Nucleus accumbens (tissue), 56 donors: ENCODE measurements around the gene ZNF687.

Experiments
- DNase-seq, 56 donors: peaks; one replicate each; lab custom pipeline; 2025; lab: John Stamatoyannopoulos, UW

ZNF687 gene

DNA sequence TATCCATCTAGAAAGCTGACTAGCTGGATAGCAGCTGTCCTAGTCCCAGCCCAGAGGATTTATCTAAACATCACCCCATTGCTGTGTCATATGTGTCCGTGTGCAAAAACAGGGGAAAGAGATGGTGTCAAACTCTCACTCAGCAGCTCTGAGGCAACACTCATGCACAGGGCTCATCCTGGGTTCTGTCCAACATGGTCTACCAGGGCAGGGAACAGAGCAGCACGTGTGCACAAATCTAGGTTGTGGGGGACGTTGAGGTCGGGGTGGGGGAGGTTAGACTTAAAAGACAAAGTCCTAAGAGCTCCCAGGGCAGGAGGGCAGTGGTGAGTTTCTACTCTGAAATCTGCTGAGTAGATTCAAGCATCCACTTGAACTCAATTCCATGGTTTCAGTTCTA lies 28.9 kb downstream of the ZNF687 start:
- DNase-seq: no peak

GRCh38 chr1:151311589-151312331 lies 29.7 kb downstream of the ZNF687 start:
- peak in 44 of 56 donors; percentile 21 to 91 (median 64) for DNase-seq

DNA sequence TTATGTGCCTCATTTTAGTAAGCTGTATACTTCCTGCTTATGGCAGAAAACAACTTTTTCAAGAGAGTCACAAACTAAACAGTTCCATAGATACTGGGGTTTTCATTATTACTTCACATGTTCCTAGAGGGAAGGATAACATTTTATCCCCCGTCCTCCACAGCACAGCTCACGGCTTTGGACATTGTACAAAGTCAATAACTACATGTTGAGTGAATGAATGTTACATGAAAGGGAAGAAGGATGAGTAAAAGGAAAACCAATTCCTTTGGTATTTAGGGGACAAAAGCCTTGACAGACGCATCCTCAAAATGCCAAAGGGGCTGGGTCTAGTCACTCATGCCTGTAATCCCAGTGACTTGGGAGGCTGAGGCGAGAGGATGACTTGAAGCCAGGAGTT lies 30.3 kb downstream of the ZNF687 start:
- DNase-seq: no peak

DNA sequence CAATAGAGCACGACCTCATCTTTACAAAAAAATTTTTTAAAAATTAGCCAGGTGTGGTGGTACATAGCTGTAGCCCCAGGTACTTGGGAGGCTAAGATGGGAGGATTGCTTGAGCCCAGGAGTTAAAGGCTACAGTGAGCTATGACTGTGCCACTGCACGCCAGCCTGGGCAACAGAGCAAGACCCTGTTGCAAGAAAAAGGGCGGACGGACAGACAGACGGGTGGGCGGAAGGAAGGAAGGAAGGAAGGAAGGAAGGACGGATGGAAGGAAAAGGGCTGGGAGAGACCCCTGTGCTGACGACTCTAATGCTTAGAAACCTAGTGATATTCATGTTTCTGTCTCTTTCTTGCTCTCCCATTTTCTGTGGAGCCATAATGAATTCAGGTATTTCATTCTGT lies 30.7 kb downstream of the ZNF687 start:
- no peak for DNase-seq

DNA sequence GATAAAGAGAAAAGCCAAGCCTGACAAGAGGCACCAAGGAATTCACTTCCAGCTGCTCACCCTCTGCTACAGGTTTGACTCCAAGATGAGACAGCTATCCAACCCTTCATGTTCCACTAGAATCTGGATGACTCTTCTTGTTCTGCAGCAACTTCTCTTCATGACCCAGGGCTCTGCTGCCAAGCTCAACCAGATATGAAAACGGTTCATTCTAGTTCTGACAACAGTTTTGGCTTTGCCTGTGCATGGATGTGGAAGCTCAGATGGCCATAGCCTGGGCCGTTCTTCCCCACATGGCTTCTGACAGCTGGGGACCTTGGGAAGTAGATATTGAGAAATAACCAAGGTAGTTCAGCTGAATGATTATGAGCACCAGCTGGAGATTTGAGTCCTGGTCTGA lies 31.4 kb downstream of the ZNF687 start:
- DNase-seq: peak in 6 of 56 donors; percentile 7 to 20 (median 10)

DNA sequence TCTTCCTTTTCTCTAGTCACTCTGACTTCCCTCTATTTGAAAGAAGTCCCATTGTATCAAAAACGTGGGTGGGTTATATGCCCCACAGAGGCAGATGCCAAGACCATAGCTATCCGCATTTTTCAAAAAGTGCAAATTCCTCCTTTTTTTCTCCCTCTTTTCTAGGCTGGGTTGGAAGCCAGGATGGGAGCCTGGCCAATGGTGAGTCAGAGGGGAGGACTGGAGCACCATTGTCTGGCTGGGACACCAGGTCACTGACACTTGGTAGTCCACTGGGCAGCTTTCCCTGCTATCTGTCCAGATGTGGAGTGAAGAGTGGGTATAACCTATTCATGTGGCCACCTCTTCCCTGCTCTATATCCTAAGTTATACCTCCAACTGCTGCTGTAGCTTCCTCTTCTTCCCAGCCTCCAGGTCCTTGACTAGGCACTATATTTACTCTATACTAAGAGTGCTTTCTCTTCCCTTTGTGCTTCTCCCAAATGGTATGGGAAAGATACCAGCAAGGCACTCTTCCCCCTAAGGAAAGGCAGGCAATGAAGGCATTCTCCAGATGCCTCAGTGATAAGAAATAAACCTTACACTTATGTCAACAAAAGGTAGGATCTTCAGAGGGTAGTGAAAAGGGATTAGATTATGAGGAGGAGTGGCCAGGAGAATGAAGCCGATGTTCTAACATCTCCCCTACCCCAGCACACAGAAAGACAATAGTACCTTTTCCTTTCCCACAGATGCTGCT lies 32.2 kb downstream of the ZNF687 start:
- DNase-seq: peak in 55 of 56 donors; percentile 20 to 94 (median 83)

GRCh38 chr1:151315565-151316235 lies 33.6 kb downstream of the ZNF687 start:
- DNase-seq: no peak

- DNase-seq: peak in 1 of 56 donors; percentile 5
These were observed 36.9 kb downstream of the ZNF687 start for GRCh38 chr1:151318975-151319374.

DNA sequence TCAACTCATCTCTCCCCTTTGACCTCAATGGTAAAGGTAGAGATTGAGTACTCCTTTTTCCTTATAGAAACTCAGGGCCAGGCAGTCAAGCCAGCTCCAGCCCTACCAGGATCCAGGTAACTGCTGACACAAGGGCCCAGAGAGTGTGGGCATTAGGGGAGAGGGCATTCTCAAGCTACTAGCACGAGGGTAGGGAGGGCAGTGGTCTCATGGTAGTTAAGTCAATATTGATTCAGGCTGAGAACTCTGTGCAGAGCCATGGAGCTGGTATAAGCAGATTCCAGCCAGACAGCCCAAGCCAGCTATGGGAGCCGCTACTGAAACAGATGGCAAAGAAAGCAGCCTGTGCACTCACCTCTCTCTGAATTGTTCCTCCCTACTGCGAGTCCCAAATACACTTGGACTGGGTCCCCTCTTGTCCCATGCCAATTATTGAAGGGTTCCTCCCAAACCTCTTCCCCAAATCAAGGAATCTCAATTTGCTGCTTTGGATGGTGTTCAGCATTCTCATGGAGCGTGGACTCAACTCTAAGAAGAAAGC lies 42.4 kb downstream of the ZNF687 start:
- no peak for DNase-seq

DNA sequence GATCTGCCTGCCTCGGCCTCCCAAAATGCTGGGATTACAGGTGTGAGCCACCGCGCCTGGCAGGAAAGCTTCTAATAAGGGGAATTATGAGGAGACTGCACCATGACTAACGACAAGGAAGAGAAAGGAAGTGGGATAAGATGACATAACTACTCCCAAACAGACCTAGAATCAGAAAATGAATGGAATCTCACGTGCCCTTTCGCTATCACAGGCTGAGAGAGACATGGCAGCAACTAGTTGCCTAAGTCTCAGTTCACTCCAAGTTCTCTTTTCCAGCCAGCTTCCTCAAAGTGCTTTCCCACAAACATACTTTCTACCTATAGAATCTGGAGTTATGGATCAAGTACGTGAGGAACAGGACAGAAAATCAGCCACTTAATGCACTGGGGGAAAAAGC lies 43.1 kb downstream of the ZNF687 start:
- no peak for DNase-seq

DNA sequence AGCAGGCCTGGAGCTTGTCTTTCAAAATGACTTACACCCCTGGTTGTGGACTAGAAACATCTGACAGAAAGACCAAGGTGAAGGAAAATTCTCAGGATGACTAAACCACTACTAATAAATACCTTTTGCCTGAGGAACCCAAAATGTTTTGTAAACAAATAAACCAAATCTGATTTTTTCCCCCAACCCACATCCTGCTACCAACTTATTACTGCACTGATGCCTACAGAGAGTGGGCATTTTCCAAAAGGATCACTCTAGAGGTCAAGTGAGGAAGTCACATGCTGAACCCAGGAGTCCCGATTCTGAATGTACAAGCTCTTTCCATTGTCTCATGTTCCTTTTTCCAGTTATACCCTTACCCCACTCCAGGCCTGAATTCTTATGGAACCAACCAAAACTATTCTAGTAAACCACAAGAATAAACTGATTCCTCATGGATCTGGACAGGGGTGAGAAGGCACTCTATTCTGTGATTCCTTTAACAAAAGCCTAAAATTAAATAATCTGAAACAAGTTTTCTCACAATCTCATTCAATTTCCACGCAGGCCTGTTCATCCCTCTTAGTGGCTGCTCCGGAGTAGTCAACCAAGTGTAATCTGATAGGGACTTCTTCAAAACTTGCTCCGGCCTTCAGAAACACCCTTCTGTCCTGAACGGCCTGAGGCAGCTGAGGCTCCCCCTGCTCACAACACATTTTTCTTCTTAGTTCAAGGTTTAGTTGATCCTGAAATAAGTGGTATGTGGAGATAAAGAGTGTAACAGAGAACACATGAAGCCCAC lies 43.7 kb downstream of the ZNF687 start:
- DNase-seq: no peak

DNA sequence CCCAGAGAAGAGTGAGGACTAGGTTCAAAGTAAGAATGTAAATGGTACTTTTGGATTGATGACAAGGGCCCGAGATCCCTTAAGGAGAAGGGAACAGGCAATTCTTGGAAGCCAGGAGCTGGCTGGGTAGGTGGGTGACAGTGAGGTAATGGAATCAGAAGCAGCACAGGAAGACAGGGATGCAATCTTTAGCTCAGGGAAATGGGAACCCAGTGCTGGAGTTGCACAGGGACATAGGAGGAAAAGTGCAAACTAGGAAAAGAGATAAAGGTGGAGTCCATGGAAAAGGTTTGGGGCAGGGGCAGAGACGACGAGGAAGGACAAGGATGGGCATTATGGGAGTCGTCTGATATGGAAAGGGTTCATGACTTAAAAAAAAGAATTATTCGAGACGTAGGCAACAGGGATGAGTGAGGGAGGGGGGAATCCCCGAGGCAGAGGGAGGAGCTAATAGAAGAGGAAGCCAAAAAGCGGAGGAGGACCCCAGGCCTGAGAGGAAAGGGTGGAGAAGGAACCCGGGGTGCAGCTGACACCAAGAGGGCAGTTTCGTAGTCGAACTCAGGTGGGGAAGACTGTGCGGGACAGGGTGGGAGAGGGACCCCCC lies 44.6 kb downstream of the ZNF687 start:
- DNase-seq: peak in 34 of 56 donors; percentile 5 to 80 (median 56)

DNA sequence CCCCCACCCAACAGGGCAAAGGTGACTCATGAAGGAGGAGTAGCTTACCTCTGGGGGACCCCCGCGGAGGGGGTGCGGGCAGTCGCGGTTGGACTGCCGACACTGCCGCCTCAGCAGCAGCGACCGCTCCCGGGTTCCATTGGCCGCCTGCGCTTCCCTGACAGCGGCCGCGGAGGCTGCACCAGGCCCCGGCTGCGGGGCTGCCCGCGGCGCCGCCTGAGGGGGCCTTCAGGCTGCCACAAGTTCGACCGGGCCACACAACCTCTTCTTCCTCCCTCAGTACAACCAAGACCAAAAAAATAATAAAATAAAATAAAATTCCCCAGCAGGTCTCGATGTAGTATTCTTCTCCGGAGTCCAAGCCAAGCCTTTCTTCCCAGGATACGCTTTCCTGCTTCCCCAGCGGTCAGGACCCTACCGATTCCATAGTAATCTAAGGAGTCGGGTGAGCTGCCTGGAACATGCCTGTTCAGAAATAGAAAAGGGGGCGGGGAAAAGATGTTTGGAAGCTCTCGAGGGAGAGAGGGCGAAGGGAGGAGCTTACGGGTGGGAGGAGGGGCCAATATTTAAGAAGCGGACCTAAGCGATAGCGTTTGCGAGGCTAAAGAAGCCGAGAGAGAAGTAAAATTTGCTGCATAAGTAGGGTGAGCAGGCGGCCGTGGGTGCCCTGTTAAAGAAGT lies 45.3 kb downstream of the ZNF687 start, which contains the start of gene PI4KB:
TSS of gene PI4KB (minus strand) at position 194 of the 680 bp plus-strand sequence. CDS start 10,935 bp downstream, outside the sequence.
- peak; percentile 39 to 95 (median 85) for DNase-seq

- DNase-seq: peak in 23 of 56 donors; percentile 6 to 71 (median 47)
These were observed 46.0 kb downstream of the ZNF687 start for GRCh38 chr1:151327903-151328674.

GRCh38 chr1:151334822-151335221 lies 52.7 kb downstream of the ZNF687 start:
- DNase-seq: no peak

DNA sequence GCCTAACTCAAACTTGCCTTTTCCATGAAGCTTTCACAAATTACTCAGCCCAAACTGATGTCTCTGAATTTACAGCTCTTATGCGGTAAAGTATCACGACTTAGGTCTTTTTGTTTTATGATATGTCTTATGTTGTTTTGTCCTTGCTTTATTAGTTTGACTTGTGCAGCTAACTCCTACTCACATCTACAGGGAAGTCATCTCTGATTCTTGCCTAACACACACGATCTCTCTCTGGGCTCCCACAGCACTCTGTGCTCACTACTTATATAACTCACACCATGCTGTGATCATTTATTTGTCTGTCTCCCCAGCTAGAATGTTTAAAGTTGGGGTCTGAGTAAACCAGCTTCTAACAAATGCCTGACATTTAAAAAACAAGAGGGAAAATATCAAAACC lies 54.5 kb downstream of the ZNF687 start:
- no peak for DNase-seq

DNA sequence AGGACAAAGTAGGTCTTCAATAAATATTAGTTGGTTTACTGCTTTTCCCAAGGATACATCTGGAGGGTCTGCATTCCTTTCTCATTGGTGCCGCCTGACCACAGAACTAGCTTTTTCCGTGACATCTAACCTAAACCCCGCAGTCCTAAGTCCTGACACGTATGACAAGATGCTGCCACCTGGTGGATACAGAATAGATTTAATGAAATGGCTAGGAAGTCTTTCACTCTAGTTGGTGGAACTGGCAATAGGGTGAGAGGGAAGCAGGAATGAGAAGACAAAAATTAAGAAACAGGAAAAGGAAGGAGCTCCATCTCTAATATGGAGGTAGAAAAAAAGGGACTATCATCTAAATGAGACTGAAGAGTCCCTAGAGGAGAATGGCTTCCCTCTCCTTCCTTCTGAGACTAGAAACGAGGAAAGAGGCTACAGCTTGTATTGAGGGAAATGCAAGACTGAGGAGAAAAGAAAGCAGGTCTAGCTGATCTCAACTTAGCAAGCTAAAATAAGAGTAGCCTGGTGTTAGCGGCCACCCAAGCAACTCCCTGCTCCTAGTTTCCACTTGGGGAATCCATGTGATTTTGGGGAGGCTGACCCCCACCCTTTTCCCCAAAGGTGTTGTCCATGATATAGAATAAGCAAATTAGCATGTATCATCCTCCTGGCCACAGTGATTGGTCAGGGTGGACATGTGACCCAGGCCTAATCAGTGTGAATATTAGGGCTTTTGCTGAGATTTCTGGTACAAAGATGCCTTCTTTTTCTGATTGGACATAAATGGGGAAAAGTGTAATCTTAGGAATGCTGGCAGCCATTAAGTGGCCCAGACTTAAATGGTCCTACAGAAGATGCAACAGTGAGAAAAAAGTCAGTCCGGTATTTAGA lies 59.0 kb downstream of the ZNF687 start:
- DNase-seq: peak in 46 of 56 donors; percentile 2 to 68 (median 22)
